Esophagus muscularis mucosa (tissue), 4 donors: ENCODE measurements around the gene AGPAT4. TPM values are rescaled to one million over a fixed set of nuclear protein-coding genes. Genes with fewer than 3 reads are reported as not detected.

ENCODE experiments used
- DNase-seq: peaks from one replicate; pipeline ENCODE4 v3.0.0-alpha.2; 2017; ENCODE audit errors: extremely low spot score
- H3K27ac ChIP-seq, 4 donors: fragments of 200-600 bp; sonication (generic); replicated peaks in 1 of 4; 1 replicate in 3 of 4; 2 replicates in 1 of 4; pipeline ENCODE4 v1.5.1; 2016 to 2019; ENCODE audit warnings: mild to moderate bottlenecking in 1 of 4
- H3K27me3 ChIP-seq, 4 donors: fragments of 200-600 bp; sonication (generic); one replicate each; pipeline versions ENCODE4 v1.5.1 to v1.6.0; 2016 to 2019
- H3K36me3 ChIP-seq, 4 donors: fragments of 200-600 bp; sonication (generic); one replicate each; pipeline ENCODE4 v1.5.1; 2016 to 2019
- H3K4me1 ChIP-seq, 4 donors: fragments of 200-600 bp; sonication (generic); one replicate each; pipeline ENCODE4 v1.5.1; 2016 to 2019
- H3K4me3 ChIP-seq, 4 donors: fragments of 200-600 bp; sonication (generic); 1 replicate in 2 of 4; 2 replicates in 2 of 4; pipeline ENCODE4 v1.5.1; 2016 to 2019; ENCODE audit warnings: mild to moderate bottlenecking in 4 of 4, moderate library complexity in 1 of 4
- H3K9me3 ChIP-seq, 4 donors: fragments of 200-600 bp; sonication (generic); 1 replicate in 3 of 4; 2 replicates in 1 of 4; pipeline ENCODE4 v1.5.1; 2016 to 2019
- EP300 ChIP-seq: sonication (generic); formaldehyde crosslinking; IDR thresholded peaks from one replicate; pipeline ENCODE4 v1.6.1; 2017; ENCODE audit warnings: antibody characterized with exemption
- POLR2A ChIP-seq: fragments of 450-650 bp; IDR thresholded peaks from one replicate; pipeline ENCODE4 v1.6.1; 2017; ENCODE audit warnings: antibody characterized with exemption, moderate library complexity, mild to moderate bottlenecking, low read depth
- POLR2AphosphoS5 ChIP-seq, 2 donors: sonication (generic); formaldehyde crosslinking; IDR thresholded peaks; one replicate each; pipeline ENCODE4 v1.6.1; 2017; ENCODE audit warnings: antibody characterized with exemption in 2 of 2
- WGBS: methylation state at CpG from one replicate; pipeline ENCODE4 v1.1.5; 2018; 5-methylcytosine and 5-hydroxymethylcytosine counted together
- intact Hi-C: fragments of 100-400 bp; cut with DNase I; formaldehyde crosslinking; loops from one replicate; pipeline ENCODE4 v1.15.1; 2023
- total RNA-seq, 4 donors: library from RNA; depleted of rRNA; stranded (reverse); fragments of >200 nt; gene quantifications; one replicate each; pipeline versions ENCODE4 v1.1.0 to v1.2.1, GENCODE V29; 2016
- TF ChIP-seq, protein P1 (sequence below), 3 experiments: fragments of 200-600 bp in 2 of 3; fragments of 450-650 bp in 1 of 3; sonication (generic) in 2 of 3; IDR thresholded peaks; one replicate each; pipeline ENCODE4 v1.5.1; 2017 to 2019; ENCODE audit warnings: antibody characterized with exemption in 3 of 3, mild to moderate bottlenecking in 2 of 3, moderate library complexity in 1 of 3

Gene AGPAT4
- total RNA-seq, 4 donors from 2014 or later: 7.9 to 12.6 (median 10.0) TPM

GRCh38 chr6:161219680-161220079, 54.2 kb downstream of the AGPAT4 start:
- no peak for DNase-seq
- Histone ChIP-seq H3K9me3 (no peaks in the 10 kb centered on the region), H3K27me3 (no peaks in the 10 kb centered on the region), H3K36me3 (no peaks in the 10 kb centered on the region), H3K27ac (no peak overlapping the region), H3K4me3 (no peak overlapping the region), H3K4me1 (peaks cover 0 to 22% (median 17%) of the 10 kb centered on the region in 4 donors)
- 75% methylated on average over 2 of the region's 2 CpGs for WGBS
- intact Hi-C loops: no loop called here
- TF ChIP-seq, protein P1, sequence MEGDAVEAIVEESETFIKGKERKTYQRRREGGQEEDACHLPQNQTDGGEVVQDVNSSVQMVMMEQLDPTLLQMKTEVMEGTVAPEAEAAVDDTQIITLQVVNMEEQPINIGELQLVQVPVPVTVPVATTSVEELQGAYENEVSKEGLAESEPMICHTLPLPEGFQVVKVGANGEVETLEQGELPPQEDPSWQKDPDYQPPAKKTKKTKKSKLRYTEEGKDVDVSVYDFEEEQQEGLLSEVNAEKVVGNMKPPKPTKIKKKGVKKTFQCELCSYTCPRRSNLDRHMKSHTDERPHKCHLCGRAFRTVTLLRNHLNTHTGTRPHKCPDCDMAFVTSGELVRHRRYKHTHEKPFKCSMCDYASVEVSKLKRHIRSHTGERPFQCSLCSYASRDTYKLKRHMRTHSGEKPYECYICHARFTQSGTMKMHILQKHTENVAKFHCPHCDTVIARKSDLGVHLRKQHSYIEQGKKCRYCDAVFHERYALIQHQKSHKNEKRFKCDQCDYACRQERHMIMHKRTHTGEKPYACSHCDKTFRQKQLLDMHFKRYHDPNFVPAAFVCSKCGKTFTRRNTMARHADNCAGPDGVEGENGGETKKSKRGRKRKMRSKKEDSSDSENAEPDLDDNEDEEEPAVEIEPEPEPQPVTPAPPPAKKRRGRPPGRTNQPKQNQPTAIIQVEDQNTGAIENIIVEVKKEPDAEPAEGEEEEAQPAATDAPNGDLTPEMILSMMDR (IDR thresholded peaks at IDR 0.05): no peak
- TF ChIP-seq EP300 (no peak), POLR2A (no peak), POLR2AphosphoS5 (IDR thresholded peaks at IDR 0.05) (no peak)

DNA sequence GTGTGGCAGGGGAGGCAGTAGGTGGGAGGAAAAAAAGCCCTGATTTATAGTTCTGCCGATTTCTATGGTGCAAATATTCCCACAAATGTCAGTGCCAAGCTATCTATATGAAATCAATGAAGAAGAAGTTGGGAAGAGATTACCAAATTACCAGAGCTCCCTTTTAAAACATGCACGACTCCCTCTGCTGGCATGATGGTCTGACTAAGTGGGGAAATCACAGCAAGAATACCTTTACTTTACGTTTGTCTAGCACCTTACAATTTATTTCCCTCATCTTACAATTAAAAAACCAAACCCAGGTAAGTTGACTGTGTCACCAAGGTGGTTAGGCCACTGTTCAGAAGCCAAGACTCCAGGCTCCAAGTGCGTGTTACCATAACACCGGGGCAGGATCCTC, 55.6 kb downstream of the AGPAT4 start:
- intact Hi-C loops: no loop called here
- no peak overlapping the region for H3K4me3 ChIP-seq
- 96% methylated on average over 5 of the region's 5 CpGs for WGBS
- TF ChIP-seq EP300: no peak
- no peak overlapping the region for H3K27ac ChIP-seq
- peaks cover 0 to 22% (median 17%) of the 10 kb centered on the region in 4 donors for H3K4me1 ChIP-seq
- no peaks in the 10 kb centered on the region for H3K27me3 ChIP-seq
- no peaks in the 10 kb centered on the region for H3K9me3 ChIP-seq
- no peaks in the 10 kb centered on the region for H3K36me3 ChIP-seq
- DNase-seq: no peak

DNA sequence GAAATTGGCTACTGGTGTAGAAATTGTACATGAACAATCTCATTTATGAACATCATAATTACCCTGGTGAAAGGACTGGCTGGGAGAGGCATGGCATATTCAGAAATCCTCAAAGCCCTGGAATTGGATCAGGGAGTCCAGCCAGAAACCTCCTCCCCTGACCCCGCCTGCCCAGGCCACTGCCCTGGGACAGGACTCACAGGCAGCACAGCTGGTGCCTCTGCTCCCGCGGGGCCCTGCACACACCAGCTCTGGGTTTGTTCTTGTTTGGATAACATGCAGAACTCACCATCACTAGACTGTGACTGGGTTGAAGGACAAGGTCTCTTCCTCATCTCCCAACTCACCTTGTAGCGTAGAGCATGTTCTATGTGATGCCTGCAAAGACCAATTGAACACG, 56.2 kb downstream of the AGPAT4 start:
- no peak for DNase-seq
- no peak overlapping the region for H3K27ac ChIP-seq
- no peak overlapping the region for H3K4me3 ChIP-seq
- intact Hi-C loops: no loop called here
- TF ChIP-seq POLR2A (no peak), EP300 (no peak), POLR2AphosphoS5 (IDR thresholded peaks at IDR 0.05) (no peak)
- TF ChIP-seq, protein P1 (IDR thresholded peaks at IDR 0.05): no peak
- no peaks in the 10 kb centered on the region for H3K36me3 ChIP-seq
- H3K9me3 ChIP-seq: no peaks in the 10 kb centered on the region
- H3K4me1 ChIP-seq: peaks cover 0 to 22% (median 17%) of the 10 kb centered on the region in 4 donors
- no peaks in the 10 kb centered on the region for H3K27me3 ChIP-seq
- WGBS: 100% methylated on average over 3 of the region's 5 CpGs

- H3K4me1 ChIP-seq: peaks cover 0 to 22% (median 17%) of the 10 kb centered on the region in 4 donors
- no peak overlapping the region for H3K4me3 ChIP-seq
- intact Hi-C loops: no loop called here
- DNase-seq: no peak
- no peak overlapping the region for H3K27ac ChIP-seq
- no peaks in the 10 kb centered on the region for H3K27me3 ChIP-seq
- WGBS: 98% methylated on average over 20 of the region's 20 CpGs
- no peaks in the 10 kb centered on the region for H3K36me3 ChIP-seq
- TF ChIP-seq, protein P1 (IDR thresholded peaks at IDR 0.05): no peak
- no peak for TF ChIP-seq POLR2A
- no peak for TF ChIP-seq POLR2AphosphoS5 (IDR thresholded peaks at IDR 0.05)
- TF ChIP-seq EP300: no peak
- H3K9me3 ChIP-seq: no peaks in the 10 kb centered on the region
These were observed 57.1 kb downstream of the AGPAT4 start for GRCh38 chr6:161216616-161217205.

- no peak overlapping the region for H3K4me3 ChIP-seq
- H3K27me3 ChIP-seq: no peaks in the 10 kb centered on the region
- no peaks in the 10 kb centered on the region for H3K9me3 ChIP-seq
- H3K36me3 ChIP-seq: no peaks in the 10 kb centered on the region
- H3K4me1 ChIP-seq: peaks cover 0 to 22% (median 17%) of the 10 kb centered on the region in 4 donors
- WGBS: 82% methylated on average over 13 of the region's 13 CpGs
- H3K27ac ChIP-seq: no peak overlapping the region
- DNase-seq: no peak
- intact Hi-C loops: no loop called here
- TF ChIP-seq, protein P1 (IDR thresholded peaks at IDR 0.05): no peak
- no peak for TF ChIP-seq POLR2AphosphoS5 (IDR thresholded peaks at IDR 0.05)
- no peak for TF ChIP-seq POLR2A
- no peak for TF ChIP-seq EP300
These were observed 57.8 kb downstream of the AGPAT4 start for GRCh38 chr6:161215876-161216615.
